C4-2B (cell line): ENCODE data around the gene FNDC3B.

Experiments used
- H3K27ac ChIP-seq: fragments of 450-650 bp; 2 replicates; pipeline ENCODE4 v1.5.1; 2017
- CTCF ChIP-seq: fragments of 450-650 bp; conservative IDR thresholded peaks from 2 replicates; pipeline ENCODE4 v1.5.1; 2017; ENCODE audit warnings: mild to moderate bottlenecking
- ZFX ChIP-seq: fragments of 450-650 bp; IDR thresholded peaks from 2 replicates; pipeline ENCODE4 v1.6.1; 2017

FNDC3B gene

GRCh38 chr3:172177803-172178316 lies 138.5 kb downstream of the FNDC3B start:
- no peak for TF ChIP-seq CTCF
- TF ChIP-seq ZFX, result no peak
- H3K27ac ChIP-seq, result no peak overlapping the region

GRCh38 chr3:172179680-172180399 lies 140.5 kb downstream of the FNDC3B start:
- H3K27ac ChIP-seq, result no peak overlapping the region

DNA sequence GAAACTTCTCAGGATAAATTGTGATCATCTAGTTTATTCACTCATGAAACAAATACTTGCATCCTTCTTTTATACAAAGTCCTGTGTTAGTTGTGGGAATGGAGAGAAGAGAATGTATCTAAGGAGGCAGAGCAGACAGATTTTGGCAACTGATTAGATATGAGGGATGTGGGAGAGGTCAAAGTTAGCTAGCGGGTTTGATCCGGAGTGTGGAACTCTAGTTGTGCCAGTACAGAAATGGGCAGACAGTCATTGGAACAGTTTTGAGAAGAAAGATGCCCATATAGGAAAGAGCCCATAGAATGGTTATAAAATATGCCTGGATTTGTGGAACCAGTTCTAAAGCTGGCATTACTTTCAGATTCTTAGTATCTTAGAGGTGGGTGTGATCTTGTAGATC lies 141.1 kb downstream of the FNDC3B start:
- no peak overlapping the region for H3K27ac ChIP-seq
- TF ChIP-seq CTCF (no peak), ZFX (no peak)

More at GRCh38 chr3:172179680-172180399, 140.5 kb downstream of the FNDC3B start:
- TF ChIP-seq CTCF, result no peak
- TF ChIP-seq ZFX, result no peak

DNA sequence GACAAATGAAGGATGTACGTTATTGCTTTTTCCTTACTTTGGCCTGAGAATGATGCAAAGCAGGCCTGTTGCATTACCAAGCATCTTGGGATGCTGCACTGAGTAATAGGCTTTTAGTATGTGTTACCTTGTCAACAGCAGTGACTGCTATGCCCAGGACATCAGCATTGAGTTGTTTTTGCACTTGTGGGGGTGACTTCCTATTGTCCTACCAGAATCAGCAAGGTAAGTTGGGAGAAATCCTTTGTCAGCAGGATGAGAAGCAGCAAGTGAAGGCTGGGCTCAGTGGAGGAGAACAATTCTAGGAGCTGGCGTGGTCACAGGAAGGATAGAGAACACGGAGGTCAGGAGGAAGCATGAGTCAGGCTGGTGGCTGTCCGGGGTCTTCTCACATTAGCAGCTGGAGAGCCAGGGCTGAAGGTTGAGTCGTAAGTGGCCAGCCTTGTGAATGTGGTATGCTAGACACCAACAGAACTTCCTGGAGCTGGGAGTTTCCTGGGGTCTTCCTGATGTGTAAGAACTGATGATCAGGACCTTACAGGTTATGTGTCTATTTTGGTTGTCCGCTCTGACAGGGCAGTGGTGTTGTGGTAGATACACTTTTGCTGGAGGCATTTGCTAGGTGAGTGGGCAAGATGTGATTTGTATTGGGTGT lies 142.7 kb downstream of the FNDC3B start:
- TF ChIP-seq ZFX (no peak), CTCF (no peak)
- H3K27ac ChIP-seq, result no peak overlapping the region

- TF ChIP-seq CTCF (no peak), ZFX (no peak)
- no peak overlapping the region for H3K27ac ChIP-seq
These were observed 143.4 kb downstream of the FNDC3B start for GRCh38 chr3:172182797-172183196.

- TF ChIP-seq ZFX (no peak), CTCF (no peak)
- H3K27ac ChIP-seq, result no peak overlapping the region
These were observed 144.9 kb downstream of the FNDC3B start for GRCh38 chr3:172184106-172184822.

- TF ChIP-seq CTCF (no peak), ZFX (no peak)
- H3K27ac ChIP-seq, result no peak overlapping the region
These were observed 146.5 kb downstream of the FNDC3B start for GRCh38 chr3:172185907-172186306.
